Naive thymus-derived CD8-positive, alpha-beta T cell (primary cell): ENCODE measurements around the gene MAGI3. TPM values are rescaled to one million over a fixed set of nuclear protein-coding genes. Genes with fewer than 3 reads are reported as not detected.
"Not testable (repeated sequence)": the region's sequence is repeated elsewhere in the genome, so short reads cannot be mapped to it uniquely, and the experiment has no call there.

Experiments
- ATAC-seq, 2 donors: fragments of 150-1000 bp; cut with Tn5 transposase in 1 of 2; sonication (Bioruptor Pico), chemical (Tn5 transposase) in 1 of 2; 1 replicate in 1 of 2; 2 replicates in 1 of 2; pipeline ENCODE4 v1.10.0; 2021; ENCODE audit warnings: mild to moderate bottlenecking in 2 of 2, moderate library complexity in 2 of 2
- POLR2A ChIA-PET: fragments of 350-600 bp; sonication (Branson Sonifier 250); formaldehyde crosslinking; loops from one replicate; lab custom pipeline; 2021; ENCODE audit warnings: antibody characterized with exemption; lab: Charles Lee
- DNase-seq, 10 donors: peaks; one replicate each; pipeline versions ENCODE4 v3.0.0 to v3.0.0-alpha.2; 2020 to 2022
- H3K27ac Mint-ChIP-seq, 10 donors: one replicate each; pipeline ENCODE4 v1.8.0; 2020 to 2022; ENCODE audit warnings: mild to moderate bottlenecking in 10 of 10, mixed read lengths in 10 of 10, moderate library complexity in 4 of 10, inconsistent platforms in 1 of 10
- H3K27me3 Mint-ChIP-seq, 5 donors: one replicate each; pipeline ENCODE4 v1.8.0; 2021 to 2022; ENCODE audit warnings: mixed read lengths in 5 of 5
- H3K36me3 Mint-ChIP-seq, 3 donors: one replicate each; pipeline ENCODE4 v1.8.0; 2020 to 2022; ENCODE audit warnings: mixed read lengths in 3 of 3, mild to moderate bottlenecking in 2 of 3, inconsistent platforms in 1 of 3
- H3K4me1 Mint-ChIP-seq, 4 donors: one replicate each; pipeline ENCODE4 v1.8.0; 2021 to 2022; ENCODE audit warnings: mixed read lengths in 4 of 4
- H3K4me3 Mint-ChIP-seq, 10 donors: one replicate each; pipeline ENCODE4 v1.8.0; 2020 to 2022; ENCODE audit warnings: mild to moderate bottlenecking in 10 of 10, mixed read lengths in 10 of 10, moderate library complexity in 6 of 10, inconsistent platforms in 1 of 10
- H3K9me3 Mint-ChIP-seq, 9 donors: one replicate each; pipeline ENCODE4 v1.8.0; 2020 to 2022; ENCODE audit warnings: mixed read lengths in 9 of 9, mild to moderate bottlenecking in 3 of 9, inconsistent platforms in 1 of 9, moderate library complexity in 1 of 9
- polyA plus RNA-seq, 3 donors: library from polyadenylated mRNA; unstranded; fragments of 300-500 nt; fragmentation: Illumina TruSeq; gene quantifications; one replicate each; pipeline ENCODE4 v1.2.3, GENCODE V29; 2021
- total RNA-seq, 8 experiments: library from RNA in 2 of 8; stranded (reverse) in 2 of 8; gene quantifications; one replicate each; pipeline ENCODE4 v1.2.3 and lab custom pipeline; 2021 to 2026

The MAGI3 gene
- total and polyA plus RNA-seq, 5 experiments from 2014 or later, result 0.44 to 3.5 (median 1.4) TPM

GRCh38 chr1:113681596-113682337, 291.5 kb downstream of the MAGI3 start:
- H3K27ac Mint-ChIP-seq, result peak overlapping the region in 1 of 10 donors; percentile 53
- ATAC-seq (no peak), DNase-seq (no peak)
- no peak overlapping the region for H3K4me3 Mint-ChIP-seq
- H3K36me3 Mint-ChIP-seq, result no peaks in the 10 kb centered on the region
- peaks cover 0 to 2% (median 0%) of the 10 kb centered on the region in 4 donors for H3K4me1 Mint-ChIP-seq
- H3K9me3 Mint-ChIP-seq, result no peaks in the 10 kb centered on the region
- POLR2A ChIA-PET, result no interaction called here
- no peaks in the 10 kb centered on the region for H3K27me3 Mint-ChIP-seq

DNA sequence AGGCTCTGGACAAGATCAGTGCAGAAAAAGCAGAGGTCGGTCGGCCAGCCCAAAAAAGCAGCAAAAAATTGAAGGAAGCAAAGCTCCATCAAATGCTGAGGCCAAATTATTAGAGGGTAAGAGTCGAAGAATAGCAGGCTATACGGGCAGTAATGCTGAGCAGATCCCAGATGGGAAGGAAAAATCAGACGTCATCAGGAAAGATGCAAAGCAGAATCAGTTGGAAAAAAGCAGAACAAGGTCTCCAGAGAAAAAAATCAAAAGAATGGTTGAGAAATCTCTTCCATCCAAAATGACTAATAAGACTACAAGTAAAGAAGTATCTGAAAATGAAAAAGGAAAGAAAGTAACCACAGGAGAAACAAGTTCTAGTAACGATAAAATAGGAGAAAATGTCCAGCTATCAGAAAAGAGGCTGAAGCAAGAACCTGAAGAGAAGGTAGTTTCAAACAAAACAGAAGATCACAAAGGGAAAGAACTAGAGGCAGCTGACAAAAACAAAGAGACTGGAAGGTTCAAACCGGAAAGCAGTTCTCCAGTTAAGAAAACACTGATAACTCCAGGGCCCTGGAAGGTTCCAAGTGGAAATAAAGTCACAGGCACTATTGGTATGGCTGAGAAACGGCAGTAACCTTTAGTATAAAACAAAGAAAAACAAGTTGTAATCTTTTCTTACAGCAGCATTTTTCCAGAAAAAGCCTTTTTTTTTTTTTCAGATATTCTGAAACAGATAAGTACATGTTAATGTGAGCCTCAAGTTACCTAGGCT, 293.3 kb downstream of the MAGI3 start:
- POLR2A ChIA-PET, result no interaction called here
- H3K27me3 Mint-ChIP-seq, result no peaks in the 10 kb centered on the region
- H3K27ac Mint-ChIP-seq, result peak overlapping the region in 2 of 10 donors; percentile 33 to 38
- H3K36me3 Mint-ChIP-seq, result no peaks in the 10 kb centered on the region
- no peak overlapping the region for H3K4me3 Mint-ChIP-seq
- ATAC-seq, result no peak
- no peaks in the 10 kb centered on the region for H3K9me3 Mint-ChIP-seq
- no peaks in the 10 kb centered on the region for H3K4me1 Mint-ChIP-seq
- DNase-seq, result no peak

DNA sequence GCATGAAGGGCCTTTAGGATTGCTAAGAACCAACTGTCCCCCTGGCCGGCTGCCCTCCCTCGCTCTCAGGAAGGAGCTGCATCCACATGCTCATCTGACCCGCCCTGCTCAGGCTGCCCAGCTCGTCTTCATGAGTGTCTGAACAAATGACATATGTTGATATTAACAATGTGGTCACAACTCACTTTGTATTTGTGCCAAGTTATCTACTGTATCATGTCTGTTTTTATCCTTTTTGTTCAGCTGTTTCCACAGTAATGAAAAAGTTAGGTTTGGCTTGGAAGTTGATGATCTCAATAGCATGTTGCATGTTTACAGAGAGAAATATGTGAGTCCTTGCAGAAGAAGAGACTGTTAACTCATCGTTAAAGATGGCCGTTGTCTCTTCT, 293.8 kb downstream of the MAGI3 start:
- Mint-ChIP-seq H3K4me3 (no peak overlapping the region), H3K27ac (peak overlapping the region in 1 of 10 donors; percentile 21), H3K9me3 (no peaks in the 10 kb centered on the region), H3K4me1 (no peaks in the 10 kb centered on the region), H3K27me3 (no peaks in the 10 kb centered on the region), H3K36me3 (no peaks in the 10 kb centered on the region)
- DNase-seq, result no peak
- no peak for ATAC-seq
- POLR2A ChIA-PET, result no interaction called here

- Mint-ChIP-seq H3K4me1 (no peaks in the 10 kb centered on the region), H3K9me3 (no peaks in the 10 kb centered on the region), H3K27me3 (no peaks in the 10 kb centered on the region), H3K27ac (no peak overlapping the region), H3K4me3 (no peak overlapping the region), H3K36me3 (peaks cover 0 to 6% (median 4%) of the 10 kb centered on the region in 3 donors)
- DNase-seq (no peak), ATAC-seq (no peak)
- POLR2A ChIA-PET, result no interaction called here
These were observed 296.7 kb downstream of the MAGI3 start for GRCh38 chr1:113686891-113687618.

DNA sequence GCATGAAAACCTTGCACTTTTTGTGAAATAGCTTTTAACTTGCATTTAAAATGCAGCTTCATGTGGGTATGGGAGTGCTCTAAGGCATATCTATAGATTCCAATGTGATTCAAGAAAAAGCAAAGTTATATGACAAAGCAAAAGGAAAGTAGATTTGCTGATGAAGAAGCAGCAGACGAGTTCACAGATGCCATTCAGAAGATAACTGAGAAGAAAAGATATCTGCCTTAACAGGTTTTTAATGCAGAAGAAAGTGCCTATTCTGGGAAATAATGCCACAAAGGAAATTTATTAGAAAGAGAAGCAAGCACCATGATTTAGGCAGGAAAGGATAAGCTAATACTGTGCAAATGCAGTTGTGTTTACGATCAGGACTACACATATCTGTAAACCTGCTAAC, 300.9 kb downstream of the MAGI3 start:
- no peak overlapping the region for H3K4me3 Mint-ChIP-seq
- H3K9me3 Mint-ChIP-seq, result peaks cover 11 to 39% (median 25%) of the 10 kb centered on the region in 9 donors
- ATAC-seq (no peak), DNase-seq (no peak)
- no peaks in the 10 kb centered on the region for H3K4me1 Mint-ChIP-seq
- POLR2A ChIA-PET, result no interaction called here
- no peaks in the 10 kb centered on the region for H3K27me3 Mint-ChIP-seq
- peaks cover 10 to 35% (median 28%) of the 10 kb centered on the region in 3 donors for H3K36me3 Mint-ChIP-seq
- no peak overlapping the region for H3K27ac Mint-ChIP-seq

DNA sequence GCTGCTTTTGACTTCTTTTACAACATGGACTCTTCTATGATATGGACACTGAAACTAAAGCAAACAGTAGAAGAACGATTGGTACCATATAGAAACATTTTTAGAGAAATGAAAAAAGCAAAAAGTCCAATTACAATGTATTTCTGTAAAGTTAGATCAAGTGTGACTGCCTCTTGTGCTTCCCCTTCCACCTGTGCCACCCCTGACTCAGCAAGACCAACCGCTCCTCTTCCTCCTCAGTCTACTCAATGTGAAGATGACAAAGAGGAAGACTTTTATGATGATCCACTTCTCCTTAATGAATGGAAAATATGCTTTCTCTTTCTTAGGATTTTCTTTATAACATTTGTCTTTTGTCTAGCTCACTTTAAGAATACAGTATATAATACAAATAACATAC, 302.0 kb downstream of the MAGI3 start:
- Mint-ChIP-seq H3K27ac (no peak overlapping the region), H3K27me3 (no peaks in the 10 kb centered on the region), H3K9me3 (peaks cover 11 to 39% (median 25%) of the 10 kb centered on the region in 9 donors), H3K4me3 (no peak overlapping the region), H3K4me1 (no peaks in the 10 kb centered on the region), H3K36me3 (peaks cover 10 to 35% (median 31%) of the 10 kb centered on the region in 3 donors)
- ATAC-seq (no peak), DNase-seq (no peak)
- POLR2A ChIA-PET, result no interaction called here

DNA sequence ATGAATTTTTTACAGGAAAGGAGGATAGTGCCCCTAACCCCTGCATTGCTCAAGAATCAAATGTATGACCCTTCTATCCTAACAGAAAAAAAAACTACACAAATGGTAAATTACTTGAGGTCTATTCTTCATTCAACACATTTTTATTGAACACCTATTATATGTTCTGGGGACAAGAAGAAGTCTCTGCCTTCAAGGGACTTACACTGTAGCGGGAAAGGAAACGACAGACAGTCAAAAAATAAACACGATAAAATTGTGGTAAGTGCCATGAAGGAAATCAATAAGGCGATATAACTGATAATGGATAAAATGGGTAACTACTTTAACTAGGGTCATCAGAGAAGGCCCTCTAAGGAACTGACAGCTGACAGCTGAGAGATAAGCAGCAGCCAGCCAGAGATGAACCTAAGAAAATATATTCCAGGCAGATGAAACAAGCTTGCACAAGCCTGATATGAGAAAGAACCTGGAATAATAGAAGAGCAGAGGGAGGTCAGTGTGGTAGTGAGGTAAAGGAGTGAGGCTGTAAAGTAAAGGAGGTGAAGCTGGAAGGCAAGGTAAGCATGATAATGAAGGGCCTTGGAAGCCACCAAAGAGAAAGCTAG, 302.6 kb downstream of the MAGI3 start:
- DNase-seq (no peak), ATAC-seq (no peak)
- POLR2A ChIA-PET, result no interaction called here
- Mint-ChIP-seq H3K27me3 (no peaks in the 10 kb centered on the region), H3K27ac (no peak overlapping the region), H3K4me3 (no peak overlapping the region), H3K36me3 (peaks cover 10 to 35% (median 31%) of the 10 kb centered on the region in 3 donors), H3K4me1 (no peaks in the 10 kb centered on the region), H3K9me3 (peaks cover 11 to 39% (median 25%) of the 10 kb centered on the region in 9 donors)

DNA sequence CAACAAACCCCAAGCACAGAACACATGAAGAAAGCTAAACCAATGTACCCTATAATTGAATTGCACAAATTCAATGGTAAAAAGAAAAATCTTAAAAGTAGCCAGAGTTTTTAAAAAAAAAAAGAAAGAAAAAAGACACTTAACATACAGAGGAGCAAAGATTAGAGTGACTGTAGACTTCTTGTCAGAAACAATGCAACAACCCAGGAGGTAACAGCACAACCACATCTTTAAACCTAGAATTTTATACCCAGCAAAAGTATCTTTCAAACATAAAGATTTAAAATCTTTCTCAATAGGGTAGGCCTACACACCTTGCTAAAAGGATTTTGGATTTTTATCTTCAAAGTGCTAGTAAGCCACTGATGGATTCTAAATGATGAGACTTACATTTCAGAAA, 304.6 kb downstream of the MAGI3 start:
- ATAC-seq (no peak), DNase-seq (no peak)
- Mint-ChIP-seq H3K36me3 (peaks cover 10 to 35% (median 31%) of the 10 kb centered on the region in 3 donors), H3K9me3 (peaks cover 11 to 39% (median 25%) of the 10 kb centered on the region in 9 donors), H3K27me3 (no peaks in the 10 kb centered on the region), H3K4me3 (no peak overlapping the region), H3K27ac (no peak overlapping the region), H3K4me1 (no peaks in the 10 kb centered on the region)
- POLR2A ChIA-PET, result no interaction called here

DNA sequence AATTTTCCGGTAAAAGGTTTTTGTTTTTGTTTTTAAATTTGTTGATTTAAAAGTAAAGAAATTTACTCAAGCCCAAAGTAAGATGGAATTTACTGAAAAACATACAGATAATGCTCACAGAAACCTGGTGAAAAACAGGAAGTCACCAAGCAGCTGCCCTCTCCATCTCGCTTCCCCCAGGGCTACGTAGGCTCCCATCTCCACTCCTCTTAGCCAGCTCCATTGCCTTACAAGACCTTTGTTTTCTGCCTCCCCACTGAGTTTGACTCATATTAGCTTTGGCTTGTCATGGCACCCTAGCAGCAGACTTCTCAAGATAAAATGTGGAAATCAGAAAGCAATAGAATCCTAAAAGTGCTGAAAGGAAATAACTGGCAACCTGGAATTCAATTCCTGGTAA, 311.1 kb downstream of the MAGI3 start:
- peak overlapping the region in 1 of 10 donors; percentile 50 for H3K4me3 Mint-ChIP-seq
- DNase-seq (no peak), ATAC-seq (peak in 1 of 2 donors; percentile 41)
- H3K27ac Mint-ChIP-seq, result no peak overlapping the region
- H3K4me1 Mint-ChIP-seq, result peaks cover 2 to 14% (median 10%) of the 10 kb centered on the region in 4 donors
- H3K36me3 Mint-ChIP-seq, result peaks cover 0 to 7% (median 2%) of the 10 kb centered on the region in 3 donors
- POLR2A ChIA-PET, result no interaction called here
- no peaks in the 10 kb centered on the region for H3K27me3 Mint-ChIP-seq
- peaks cover 0 to 3% (median 0%) of the 10 kb centered on the region in 9 donors for H3K9me3 Mint-ChIP-seq

DNA sequence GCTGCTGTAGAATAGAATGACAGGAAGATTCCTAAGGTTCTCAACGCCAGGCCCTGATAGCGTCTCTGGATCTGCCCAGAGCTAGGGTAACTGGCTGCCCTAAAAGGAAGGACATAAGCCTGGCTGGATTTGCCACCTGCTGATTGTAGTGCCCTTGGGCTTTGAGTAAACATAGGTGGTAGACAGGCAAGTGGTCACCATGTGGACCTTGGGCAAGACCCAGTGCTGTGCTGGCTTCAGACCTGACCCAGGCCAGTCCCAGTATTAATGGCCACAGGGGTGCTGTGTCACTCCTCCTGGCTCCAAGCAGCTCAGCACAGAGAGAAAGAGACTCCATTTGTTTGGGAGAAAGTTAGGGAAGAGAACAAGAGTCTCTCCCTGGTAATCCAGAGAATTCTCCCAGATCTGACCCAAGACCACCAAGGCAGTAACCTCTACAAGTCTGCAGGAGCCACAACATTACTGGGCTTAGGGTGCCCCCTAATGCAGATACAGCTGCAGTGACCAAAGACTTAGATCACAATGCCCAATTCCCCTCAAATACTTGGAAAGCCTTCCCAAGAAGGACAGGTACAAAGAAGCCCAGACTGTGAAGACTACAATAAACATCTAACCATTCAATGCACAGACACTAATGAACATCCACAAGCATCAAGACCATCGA, 324.4 kb downstream of the MAGI3 start:
- ATAC-seq (no peak), DNase-seq (no peak)
- Mint-ChIP-seq H3K4me1 (peaks cover 0 to 3% (median under 1%) of the 10 kb centered on the region in 4 donors), H3K4me3 (no peak overlapping the region), H3K27me3 (no peaks in the 10 kb centered on the region), H3K36me3 (peaks cover 21 to 41% (median 36%) of the 10 kb centered on the region in 3 donors), H3K27ac (no peak overlapping the region), H3K9me3 (peaks cover 8 to 32% (median 17%) of the 10 kb centered on the region in 9 donors)
- POLR2A ChIA-PET, result no interaction called here

DNA sequence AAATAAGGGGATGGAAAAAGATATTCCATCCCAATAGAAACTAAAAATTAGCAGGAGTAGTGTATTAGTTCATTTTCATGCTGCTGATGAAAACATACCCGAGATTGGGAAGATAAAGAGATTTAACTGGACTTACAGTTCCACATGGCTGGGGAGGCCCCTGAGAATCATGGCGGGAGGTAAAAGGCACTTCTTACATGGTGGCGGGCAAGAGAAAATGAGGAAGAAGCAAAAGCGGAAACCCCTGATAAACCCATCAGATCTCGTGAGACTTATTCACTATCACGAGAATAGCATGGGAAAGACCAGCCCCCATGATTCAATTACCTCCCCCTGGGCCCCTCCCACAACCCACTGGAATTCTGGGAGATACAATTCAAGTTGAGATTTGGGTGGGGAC, 327.2 kb downstream of the MAGI3 start:
- ATAC-seq, H3K27ac Mint-ChIP-seq, H3K4me1 Mint-ChIP-seq, DNase-seq, H3K27me3 Mint-ChIP-seq, POLR2A ChIA-PET, H3K4me3 Mint-ChIP-seq: not testable (repeated sequence)
- peaks cover 8 to 46% (median 21%) of the 10 kb centered on the region in 9 donors for H3K9me3 Mint-ChIP-seq
- H3K36me3 Mint-ChIP-seq, result peaks cover 27 to 52% (median 35%) of the 10 kb centered on the region in 3 donors

DNA sequence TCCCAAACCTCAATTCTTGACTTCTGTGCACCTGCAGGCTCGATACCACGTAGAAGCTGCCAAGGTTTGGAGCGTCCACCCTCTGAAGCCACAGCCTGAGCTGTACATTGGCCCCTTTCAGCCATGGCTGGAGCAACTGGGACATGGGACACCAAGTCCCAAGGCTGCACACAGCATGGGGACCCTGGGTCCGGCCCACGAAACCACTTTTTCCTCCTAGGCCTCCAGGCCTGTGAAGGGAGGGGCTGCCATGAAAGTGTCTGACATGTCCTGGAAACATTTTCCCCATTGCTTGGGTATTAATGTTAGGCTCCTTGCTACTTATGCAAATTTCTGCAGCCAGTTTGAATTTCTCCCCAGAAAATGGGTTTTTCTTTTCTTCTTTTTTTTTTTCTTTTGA, 328.3 kb downstream of the MAGI3 start:
- DNase-seq, H3K27me3 Mint-ChIP-seq, H3K4me1 Mint-ChIP-seq, POLR2A ChIA-PET, H3K4me3 Mint-ChIP-seq, ATAC-seq, H3K27ac Mint-ChIP-seq: not testable (repeated sequence)
- H3K9me3 Mint-ChIP-seq, result peaks cover 8 to 46% (median 21%) of the 10 kb centered on the region in 9 donors
- peaks cover 27 to 50% (median 36%) of the 10 kb centered on the region in 3 donors for H3K36me3 Mint-ChIP-seq
